HEK293 (cell line): ENCODE results near the gene RPS27.
"Not testable (repeated sequence)": the region's sequence is repeated elsewhere in the genome, so short reads cannot be mapped to it uniquely, and the experiment has no call there.

ENCODE experiments used
- CTCF ChIP-seq: fragments of 450-650 bp; formaldehyde crosslinking; IDR thresholded peaks from 2 replicates; pipeline ENCODE4 v1.5.1; 2016; ENCODE audit warnings: missing biosample characterization, missing genetic modification characterization
- SALL2 ChIP-seq: fragments of 450-650 bp; formaldehyde crosslinking; IDR thresholded peaks from 2 replicates; pipeline ENCODE4 v1.5.0; 2017; ENCODE audit warnings: missing biosample characterization, mild to moderate bottlenecking, missing genetic modification characterization, borderline replicate concordance
- SETDB1 ChIP-seq: IDR thresholded peaks from one replicate; pipeline ENCODE4 v1.6.1; 2017; ENCODE audit warnings: mild to moderate bottlenecking, low read length, moderate library complexity, mixed read lengths; ENCODE audit not compliant: insufficient read length
- SP2 ChIP-seq: fragments of 450-650 bp; formaldehyde crosslinking; IDR thresholded peaks from 2 replicates; pipeline ENCODE4 v1.5.1; 2016; ENCODE audit warnings: missing biosample characterization, missing genetic modification characterization
- YY1 ChIP-seq: fragments of 450-650 bp; formaldehyde crosslinking; IDR thresholded peaks from 2 replicates; pipeline ENCODE4 v1.5.1; 2018; ENCODE audit warnings: missing biosample characterization, missing genetic modification characterization
- ZNF174 ChIP-seq: fragments of 450-650 bp; formaldehyde crosslinking; IDR thresholded peaks from 2 replicates; pipeline ENCODE4 v1.5.0; 2017; ENCODE audit warnings: missing biosample characterization, mild to moderate bottlenecking, missing genetic modification characterization
- ZNF302 ChIP-seq: fragments of 450-650 bp; formaldehyde crosslinking; IDR thresholded peaks from 2 replicates; pipeline ENCODE4 v1.5.1; 2016; ENCODE audit warnings: missing biosample characterization, missing genetic modification characterization, low read depth
- ZNF510 ChIP-seq: fragments of 450-650 bp; formaldehyde crosslinking; IDR thresholded peaks from 2 replicates; pipeline ENCODE4 v1.5.1; 2018; ENCODE audit warnings: mild to moderate bottlenecking, missing genetic modification characterization, missing biosample characterization; ENCODE audit not compliant: insufficient replicate concordance
- ZNF513 ChIP-seq: fragments of 450-650 bp; IDR thresholded peaks from 2 replicates; pipeline ENCODE4 v1.5.1; 2018; ENCODE audit warnings: missing biosample characterization, missing genetic modification characterization
- ZNF707 ChIP-seq: fragments of 450-650 bp; formaldehyde crosslinking; IDR thresholded peaks from 2 replicates; pipeline ENCODE4 v1.5.1; 2016; ENCODE audit warnings: missing biosample characterization, missing genetic modification characterization
- ZNF768 ChIP-seq: fragments of 450-650 bp; formaldehyde crosslinking; IDR thresholded peaks from 2 replicates; pipeline ENCODE4 v1.5.1; 2018; ENCODE audit warnings: missing biosample characterization, mild to moderate bottlenecking, missing genetic modification characterization

GRCh38 chr1:153996882-153997281, 6.3 kb downstream of the RPS27 start:
- TF ChIP-seq CTCF (tag by site-specific recombination); ZNF302 (tag by site-specific recombination); ZNF707; SETDB1; YY1 (tag by site-specific recombination); ZNF510; SP2; ZNF174 (tag by site-specific recombination); ZNF768 (tag by site-specific recombination); ZNF513 (tag by site-specific recombination); SALL2 (tag by site-specific recombination): not testable (repeated sequence)
